ENCODE results near the gene C16orf90.

Gene C16orf90

DNA sequence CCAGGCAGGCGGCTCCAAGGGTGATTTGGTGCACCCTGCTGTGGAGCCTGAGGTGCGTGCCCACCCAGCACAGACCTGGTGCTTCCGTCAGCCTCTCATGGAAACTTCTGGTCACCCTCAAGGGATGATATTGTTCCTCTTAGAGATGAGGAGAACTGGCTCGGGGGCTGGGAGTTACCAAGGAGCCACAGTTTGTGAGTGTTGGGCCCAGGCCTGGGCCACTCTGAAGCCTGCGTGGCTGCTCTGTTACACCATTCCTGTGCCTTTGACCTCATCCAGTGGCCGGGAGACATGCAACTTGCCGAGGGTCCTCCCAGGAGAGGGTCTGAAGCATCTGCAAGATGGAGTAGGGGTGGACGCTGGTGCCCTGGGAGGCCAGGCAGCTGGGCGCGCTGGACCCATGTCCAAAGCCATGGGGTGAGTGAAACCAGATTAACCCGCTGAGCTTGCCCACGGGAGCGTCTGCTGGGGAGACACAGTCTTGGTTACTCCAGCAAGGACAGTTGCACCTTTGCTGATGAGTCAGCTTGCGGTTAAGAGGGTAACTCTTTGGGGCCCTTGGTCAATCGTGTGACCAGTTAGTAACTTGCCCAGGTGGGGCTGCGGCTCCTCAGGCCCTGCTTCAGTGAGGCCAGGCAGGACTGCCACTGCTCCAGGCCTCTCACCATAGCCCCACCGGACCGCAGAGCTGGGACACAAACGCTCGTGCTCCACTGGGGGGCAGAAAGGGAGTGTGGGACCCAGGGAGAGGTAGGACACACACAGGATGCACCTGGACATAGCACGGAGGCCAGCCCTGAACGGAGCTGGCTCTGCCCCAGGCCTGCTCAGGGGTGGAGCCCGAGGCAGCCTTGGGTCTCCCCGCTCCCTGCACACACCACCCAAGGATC, 7.5 kb downstream of the C16orf90 start:
- peaks cover 40 to 55% (median 53%) of the 10 kb centered on the region in 3 donors for H3K36me3 ChIP-seq
- no peak overlapping the region for H3K27ac ChIP-seq
- intact Hi-C loops (cut with DNase I; ENCODE audit: low total_unique reads) = no loop called here

DNA sequence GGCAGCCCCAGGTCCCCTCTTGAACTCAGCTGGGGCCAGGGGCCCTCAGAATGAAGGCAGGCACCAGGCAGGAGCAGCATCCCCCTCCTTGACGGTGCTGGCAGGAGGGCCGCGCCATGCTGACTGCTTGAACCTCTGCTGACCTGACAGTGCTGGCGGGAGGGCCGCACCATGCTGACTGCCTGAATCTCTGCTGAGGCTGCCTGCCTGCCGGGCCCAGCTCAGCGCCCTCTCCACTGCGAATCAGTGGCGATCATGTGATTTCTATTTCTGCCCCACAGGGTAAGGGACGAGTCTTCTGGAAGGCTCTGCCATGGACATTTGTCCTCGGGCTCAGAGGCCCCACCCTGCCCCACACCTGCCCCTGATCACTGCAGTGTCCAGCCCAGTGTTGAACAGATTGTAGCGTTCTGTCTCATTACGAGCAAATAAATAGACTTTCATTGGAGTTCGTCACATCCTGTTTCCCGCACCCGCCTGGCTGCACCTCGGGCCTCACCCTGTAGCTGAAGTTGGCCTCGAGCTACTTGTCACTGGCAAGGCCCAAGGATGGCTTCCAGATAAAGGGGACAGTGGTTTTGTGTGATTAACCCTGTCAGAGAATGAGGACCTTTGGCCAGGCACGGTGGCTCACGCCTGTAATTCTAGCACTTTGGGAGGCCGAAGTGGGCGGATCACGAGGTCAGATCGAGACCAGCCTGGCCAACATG, 8.6 kb downstream of the C16orf90 start:
- no peak overlapping the region for H3K27ac ChIP-seq
- no peaks in the 10 kb centered on the region for H3K27me3 ChIP-seq
- H3K36me3 ChIP-seq = peaks cover 52 to 66% (median 64%) of the 10 kb centered on the region in 3 donors
- TF ChIP-seq, protein P1, sequence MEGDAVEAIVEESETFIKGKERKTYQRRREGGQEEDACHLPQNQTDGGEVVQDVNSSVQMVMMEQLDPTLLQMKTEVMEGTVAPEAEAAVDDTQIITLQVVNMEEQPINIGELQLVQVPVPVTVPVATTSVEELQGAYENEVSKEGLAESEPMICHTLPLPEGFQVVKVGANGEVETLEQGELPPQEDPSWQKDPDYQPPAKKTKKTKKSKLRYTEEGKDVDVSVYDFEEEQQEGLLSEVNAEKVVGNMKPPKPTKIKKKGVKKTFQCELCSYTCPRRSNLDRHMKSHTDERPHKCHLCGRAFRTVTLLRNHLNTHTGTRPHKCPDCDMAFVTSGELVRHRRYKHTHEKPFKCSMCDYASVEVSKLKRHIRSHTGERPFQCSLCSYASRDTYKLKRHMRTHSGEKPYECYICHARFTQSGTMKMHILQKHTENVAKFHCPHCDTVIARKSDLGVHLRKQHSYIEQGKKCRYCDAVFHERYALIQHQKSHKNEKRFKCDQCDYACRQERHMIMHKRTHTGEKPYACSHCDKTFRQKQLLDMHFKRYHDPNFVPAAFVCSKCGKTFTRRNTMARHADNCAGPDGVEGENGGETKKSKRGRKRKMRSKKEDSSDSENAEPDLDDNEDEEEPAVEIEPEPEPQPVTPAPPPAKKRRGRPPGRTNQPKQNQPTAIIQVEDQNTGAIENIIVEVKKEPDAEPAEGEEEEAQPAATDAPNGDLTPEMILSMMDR (IDR thresholded peaks at IDR 0.05) = no peak
- intact Hi-C loops (cut with DNase I; ENCODE audit: low total_unique reads) = no loop called here
- no peaks in the 10 kb centered on the region for H3K9me3 ChIP-seq
- H3K4me3 ChIP-seq = no peak overlapping the region
- H3K4me1 ChIP-seq = no peaks in the 10 kb centered on the region
- DNase-seq = no peak

More for the DNA sequence above, 7.5 kb downstream of the C16orf90 start:
- TF ChIP-seq, protein P1 (IDR thresholded peaks at IDR 0.05) = no peak
- no peaks in the 10 kb centered on the region for H3K9me3 ChIP-seq
- no peak overlapping the region for H3K4me3 ChIP-seq
- H3K27me3 ChIP-seq = no peaks in the 10 kb centered on the region
- no peaks in the 10 kb centered on the region for H3K4me1 ChIP-seq
- DNase-seq = no peak

- no peaks in the 10 kb centered on the region for H3K9me3 ChIP-seq
- H3K27me3 ChIP-seq = no peaks in the 10 kb centered on the region
- no peak overlapping the region for H3K4me3 ChIP-seq
- no peak overlapping the region for H3K27ac ChIP-seq
- H3K4me1 ChIP-seq = no peaks in the 10 kb centered on the region
- intact Hi-C loops (cut with DNase I; ENCODE audit: low total_unique reads) = no loop called here
- TF ChIP-seq, protein P1 (IDR thresholded peaks at IDR 0.05) = no peak
- DNase-seq = no peak
- peaks cover 58 to 73% (median 71%) of the 10 kb centered on the region in 3 donors for H3K36me3 ChIP-seq
Measured at GRCh38 chr16:3485821-3486505, 9.3 kb downstream of the C16orf90 start.

DNA sequence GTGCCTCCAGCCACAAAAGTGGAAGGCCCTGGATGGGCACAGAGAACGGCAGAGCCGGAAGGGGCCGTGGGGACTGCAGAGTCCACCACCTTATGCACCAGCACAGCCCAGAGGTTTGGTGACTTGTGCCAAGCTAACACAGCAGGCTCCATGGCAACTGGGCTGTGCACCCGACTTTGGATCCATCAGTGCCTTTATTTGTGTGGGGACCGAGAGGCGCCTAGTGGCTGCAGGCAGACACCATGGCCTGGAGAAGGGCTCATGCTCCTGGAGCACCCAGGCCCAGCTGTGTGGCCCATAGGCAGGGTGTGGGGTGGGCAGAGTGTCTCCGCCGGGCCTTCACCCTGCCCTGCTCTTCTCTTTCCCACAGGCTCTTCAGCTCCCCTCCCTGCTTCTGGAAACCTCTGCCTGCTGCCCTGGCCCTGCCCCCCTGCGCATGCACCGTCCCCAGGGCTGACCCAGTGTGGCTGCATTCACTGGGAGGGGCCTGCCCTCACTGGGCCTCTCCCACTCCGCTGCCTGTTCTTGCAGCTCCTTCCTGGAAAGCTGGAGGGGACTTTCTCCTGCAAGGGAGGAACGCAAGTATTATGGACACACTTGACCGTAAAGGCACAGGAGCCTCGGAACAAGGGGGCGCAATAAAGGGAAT, 10.1 kb downstream of the C16orf90 start:
- Histone ChIP-seq H3K27ac (no peak overlapping the region), H3K36me3 (peaks cover 64 to 80% (median 77%) of the 10 kb centered on the region in 3 donors), H3K4me1 (no peaks in the 10 kb centered on the region), H3K27me3 (no peaks in the 10 kb centered on the region), H3K4me3 (no peak overlapping the region), H3K9me3 (no peaks in the 10 kb centered on the region)
- intact Hi-C loops (cut with DNase I; ENCODE audit: low total_unique reads) = no loop called here
- TF ChIP-seq, protein P1 (IDR thresholded peaks at IDR 0.05) = no peak
- DNase-seq = no peak
